GM13977 (cell line): ENCODE results near the gene SLC7A1.

ENCODE experiments used
- DNase-seq: peaks from one replicate; pipeline ENCODE4 v3.0.0; 2012; ENCODE audit warnings: low spot score
- in situ Hi-C: fragments of 300-500 bp; cut with MboI; formaldehyde crosslinking; loops from one replicate; pipeline ENCODE4 v1.12.0; 2022; ENCODE audit warnings: low sequenced_read_pairs, low pct_unique_long_range_greater_than_20kb, mixed read lengths, inconsistent platforms; ENCODE audit not compliant: unreplicated experiment
- TF ChIP-seq, protein P1 (sequence below): IDR thresholded peaks from 2 replicates; pipeline ENCODE4 v1.5.1; 2012; ENCODE audit warnings: mild to moderate bottlenecking, control low read depth; ENCODE audit not compliant: insufficient read depth; ENCODE audit errors: extremely low read depth, missing control alignments

SLC7A1 gene

DNA sequence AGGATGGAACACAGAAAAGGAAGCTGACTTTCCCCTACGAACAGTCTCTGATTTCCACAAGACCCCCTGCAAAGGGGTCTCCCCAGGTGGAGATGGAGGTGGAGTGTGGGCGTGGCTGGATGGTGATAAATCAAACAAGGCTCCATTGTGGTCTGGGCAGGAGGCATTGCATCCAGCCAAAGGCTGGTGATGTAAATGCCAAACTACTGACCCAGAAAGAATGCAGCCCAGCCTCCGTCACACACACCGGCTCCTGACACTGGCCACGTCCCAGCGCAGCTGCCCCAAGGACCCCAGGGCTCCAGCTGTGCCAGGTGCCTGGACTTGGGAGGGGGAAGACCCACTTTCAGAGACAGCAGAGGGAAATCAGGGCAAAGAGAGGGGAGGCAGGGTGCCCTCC is 6.3 kb downstream of the SLC7A1 start:
- DNase-seq: no peak
- in situ Hi-C loops: no loop called here
- TF ChIP-seq, protein P1, sequence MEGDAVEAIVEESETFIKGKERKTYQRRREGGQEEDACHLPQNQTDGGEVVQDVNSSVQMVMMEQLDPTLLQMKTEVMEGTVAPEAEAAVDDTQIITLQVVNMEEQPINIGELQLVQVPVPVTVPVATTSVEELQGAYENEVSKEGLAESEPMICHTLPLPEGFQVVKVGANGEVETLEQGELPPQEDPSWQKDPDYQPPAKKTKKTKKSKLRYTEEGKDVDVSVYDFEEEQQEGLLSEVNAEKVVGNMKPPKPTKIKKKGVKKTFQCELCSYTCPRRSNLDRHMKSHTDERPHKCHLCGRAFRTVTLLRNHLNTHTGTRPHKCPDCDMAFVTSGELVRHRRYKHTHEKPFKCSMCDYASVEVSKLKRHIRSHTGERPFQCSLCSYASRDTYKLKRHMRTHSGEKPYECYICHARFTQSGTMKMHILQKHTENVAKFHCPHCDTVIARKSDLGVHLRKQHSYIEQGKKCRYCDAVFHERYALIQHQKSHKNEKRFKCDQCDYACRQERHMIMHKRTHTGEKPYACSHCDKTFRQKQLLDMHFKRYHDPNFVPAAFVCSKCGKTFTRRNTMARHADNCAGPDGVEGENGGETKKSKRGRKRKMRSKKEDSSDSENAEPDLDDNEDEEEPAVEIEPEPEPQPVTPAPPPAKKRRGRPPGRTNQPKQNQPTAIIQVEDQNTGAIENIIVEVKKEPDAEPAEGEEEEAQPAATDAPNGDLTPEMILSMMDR: no peak

DNA sequence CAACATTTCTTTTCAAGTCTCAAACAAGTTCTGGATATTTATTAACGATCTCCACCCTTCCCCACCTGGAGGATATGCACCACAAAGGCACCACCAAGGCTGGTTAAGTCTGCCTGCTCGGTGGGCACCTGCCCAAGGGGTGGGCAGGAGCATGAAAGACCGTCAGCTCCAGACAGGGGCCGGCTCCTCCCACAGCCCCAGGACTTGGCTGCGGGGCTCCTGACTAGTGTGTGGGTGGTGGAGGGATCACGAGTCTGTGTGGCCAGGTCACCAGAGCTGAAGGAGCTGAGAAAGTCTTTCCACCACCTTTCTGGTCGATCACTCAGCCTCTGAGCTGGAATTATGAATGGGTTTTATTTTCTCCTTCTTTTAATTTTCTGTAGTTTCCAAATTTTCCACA is 7.8 kb downstream of the SLC7A1 start:
- no peak for DNase-seq
- TF ChIP-seq, protein P1: no peak
- in situ Hi-C loops: no loop called here

DNA sequence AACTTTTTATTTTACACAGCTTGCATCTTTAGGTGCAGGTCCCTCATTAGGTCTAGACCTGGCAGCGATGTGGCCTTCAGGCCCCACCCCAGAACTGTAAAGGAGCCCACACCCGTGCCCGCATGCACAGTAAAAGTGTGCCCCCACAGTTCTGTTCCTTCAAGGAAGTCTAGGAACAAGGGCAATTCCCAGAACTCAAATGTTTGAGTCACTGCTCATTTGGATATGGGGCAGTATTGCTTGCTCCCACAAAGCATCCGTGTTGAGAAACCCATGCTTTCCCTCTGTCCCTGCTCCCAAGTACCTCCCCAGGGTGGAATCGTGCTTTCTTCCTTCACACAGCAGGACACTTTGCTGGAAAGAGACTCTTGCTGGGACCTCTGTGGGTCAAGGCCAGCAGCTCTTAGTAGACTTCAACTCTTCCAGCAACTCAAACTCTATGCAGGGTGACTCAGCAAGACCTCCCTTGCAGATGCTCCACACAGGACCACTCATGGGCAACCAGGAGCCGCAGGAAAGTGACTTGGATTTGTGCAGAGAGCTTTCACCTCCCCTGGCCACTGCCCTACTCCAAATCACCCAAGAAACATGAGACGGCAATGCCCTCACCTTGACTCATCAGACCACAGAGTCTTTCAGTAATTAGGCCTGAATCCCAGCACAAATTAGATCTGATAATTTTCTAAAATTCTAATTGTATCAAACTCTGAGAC is 12.3 kb downstream of the SLC7A1 start:
- TF ChIP-seq, protein P1: no peak
- in situ Hi-C loops: no loop called here
- DNase-seq: no peak

DNA sequence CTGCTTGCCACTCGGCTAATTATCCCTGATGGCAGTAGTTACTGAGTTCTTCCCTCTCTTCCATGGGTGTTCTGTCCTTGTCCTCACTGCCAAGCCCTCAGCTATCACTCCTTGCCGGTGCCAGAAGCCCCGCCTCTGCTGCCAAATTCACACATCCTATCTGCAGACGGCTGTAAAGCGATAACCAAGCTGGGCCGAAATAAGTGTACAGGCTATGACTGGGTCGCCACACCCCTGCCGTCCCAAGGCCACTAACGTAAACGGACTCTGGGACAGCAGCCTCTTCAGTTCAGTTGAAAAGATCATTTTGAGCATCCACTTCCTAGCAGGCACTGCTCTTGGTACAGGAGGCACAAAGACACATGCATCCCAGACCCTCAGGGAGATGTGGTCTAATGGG is 13.3 kb downstream of the SLC7A1 start:
- DNase-seq: no peak

DNA sequence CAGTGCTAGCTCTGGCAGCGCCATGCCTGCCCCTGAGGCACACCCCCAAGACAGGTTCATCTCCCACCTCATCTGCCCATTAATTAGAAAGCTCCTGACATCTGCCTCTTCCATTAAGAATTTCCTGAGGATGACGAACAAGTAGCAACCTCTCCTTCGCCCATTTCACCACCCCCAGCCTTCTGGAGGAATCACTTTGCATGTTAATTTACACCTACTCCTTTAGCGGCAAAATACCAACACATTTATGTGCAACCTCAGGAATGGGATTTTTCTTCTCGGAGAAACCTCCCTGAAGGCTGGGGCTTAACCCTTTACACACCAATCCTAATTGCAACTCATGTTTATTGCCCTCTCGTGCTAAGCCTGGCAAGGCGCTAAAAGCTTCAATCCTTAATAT is 13.8 kb downstream of the SLC7A1 start:
- in situ Hi-C loops: no loop called here
- TF ChIP-seq, protein P1: no peak
- no peak for DNase-seq

More for the DNA sequence above, 13.3 kb downstream of the SLC7A1 start:
- in situ Hi-C loops: no loop called here
- TF ChIP-seq, protein P1: no peak

DNA sequence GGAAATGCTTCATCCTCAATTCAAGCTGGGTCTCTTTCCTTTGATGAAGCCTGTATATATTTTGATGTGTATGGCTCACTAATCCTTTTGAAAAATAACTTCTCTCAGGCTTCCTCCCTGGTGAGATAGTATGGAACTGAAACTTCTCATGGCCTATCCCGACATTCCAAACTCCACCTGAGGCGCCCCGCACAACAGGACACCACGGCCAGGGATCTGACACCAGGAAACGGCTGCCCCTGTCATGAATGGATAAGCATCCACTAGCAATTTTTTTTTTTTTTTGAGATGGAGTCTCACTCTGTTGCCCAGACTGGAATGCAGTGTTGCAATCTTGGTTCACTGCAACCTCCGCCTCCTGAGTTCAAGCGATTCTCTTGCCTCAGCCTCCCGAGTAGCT is 16.4 kb downstream of the SLC7A1 start:
- TF ChIP-seq, protein P1: no peak
- DNase-seq: no peak
- in situ Hi-C loops: no loop called here
